NCI-H2196 (cell line): ENCODE measurements around the gene ARMC9.

Source experiments
- DNase-seq: peaks from one replicate; lab custom pipeline; 2025; ENCODE audit not compliant: unreplicated experiment; lab: John Stamatoyannopoulos, UW

The ARMC9 gene

DNA sequence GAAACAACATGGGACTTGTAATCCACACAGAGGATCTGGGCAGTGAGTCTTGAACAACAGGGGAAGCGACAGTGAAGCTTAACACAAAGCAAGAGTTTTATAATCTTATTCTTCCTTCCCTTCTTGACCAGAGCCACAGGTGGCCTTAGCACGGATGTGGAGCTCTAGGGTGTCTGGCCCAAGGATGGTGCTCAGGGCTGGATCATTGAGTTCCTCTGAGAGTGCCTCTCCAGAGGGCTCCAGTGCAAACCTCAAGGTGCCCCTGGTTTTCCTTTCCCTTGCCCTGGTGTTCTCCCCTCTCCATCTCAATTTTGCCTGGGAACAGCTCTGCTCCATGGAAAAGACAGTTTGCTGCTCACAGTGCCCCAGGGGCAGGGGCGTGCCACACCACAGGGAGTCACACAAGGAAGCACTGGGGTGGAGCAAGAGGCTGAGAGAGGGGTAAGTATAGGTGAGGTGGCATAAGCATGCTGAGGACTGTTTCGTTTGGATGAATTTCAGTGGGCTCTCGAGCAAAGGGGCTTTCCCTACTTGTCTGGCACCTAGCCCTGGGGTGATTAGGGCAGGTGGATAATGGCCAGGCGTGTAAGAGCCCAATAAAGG, 108.5 kb downstream of the ARMC9 start:
- peak; percentile 22 for DNase-seq

DNA sequence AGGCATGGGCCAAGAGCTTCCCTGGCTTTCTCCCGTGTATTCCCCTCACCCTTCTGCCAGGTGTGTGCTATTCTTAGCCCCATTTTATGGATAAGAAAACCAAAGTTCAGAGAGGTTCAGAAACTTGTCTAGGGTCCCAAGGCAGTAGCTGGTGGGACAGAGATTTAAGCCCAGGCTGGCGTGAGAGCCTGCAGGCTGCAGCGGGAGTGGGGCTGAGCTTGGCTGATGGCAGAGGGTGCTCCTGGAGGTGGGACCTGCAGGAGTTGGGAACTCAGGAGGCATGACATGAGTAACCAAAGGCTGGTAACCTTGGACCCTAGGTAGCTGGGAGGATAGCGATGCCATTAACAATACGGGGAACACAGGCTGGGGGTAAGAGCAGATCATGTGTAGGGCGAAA, 109.8 kb downstream of the ARMC9 start:
- DNase-seq, result no peak

DNA sequence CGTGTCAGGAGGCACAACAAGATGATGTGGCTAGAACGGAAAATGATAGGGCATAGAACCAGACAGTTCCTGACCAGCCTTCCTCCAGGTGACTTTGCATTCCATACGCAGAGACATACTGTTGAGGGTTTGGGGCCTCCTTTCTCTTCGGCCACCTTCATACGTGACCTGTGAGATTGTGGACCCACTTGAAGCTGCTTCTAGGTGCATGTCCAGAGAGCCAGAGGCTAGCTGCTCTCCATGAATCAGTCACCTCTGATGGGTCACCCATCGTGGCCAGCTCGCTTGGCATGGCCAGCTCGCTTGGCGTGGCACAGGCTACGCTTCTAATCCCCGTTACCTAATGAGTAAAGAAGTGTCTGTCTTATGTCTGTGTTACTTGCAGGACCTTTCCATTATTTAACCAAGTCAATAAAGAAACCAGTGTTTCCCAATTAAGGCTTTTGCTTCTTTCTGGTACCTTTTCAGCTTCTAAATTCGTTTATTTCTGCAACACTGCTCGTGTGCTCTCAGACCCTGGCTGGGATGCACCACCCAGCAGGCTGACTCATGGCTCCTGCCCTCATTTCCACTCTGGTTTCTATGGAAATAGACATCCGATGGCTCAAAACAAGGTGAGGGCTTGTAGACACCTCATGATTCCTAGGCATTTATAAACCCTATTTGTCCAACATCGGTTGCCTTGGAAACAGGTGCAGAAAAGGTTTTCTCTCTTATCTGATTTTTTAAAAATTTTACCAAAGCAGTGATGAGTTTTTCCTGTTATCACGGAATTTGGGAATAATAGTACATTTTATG, 110.4 kb downstream of the ARMC9 start:
- DNase-seq, result peak; percentile 19

DNA sequence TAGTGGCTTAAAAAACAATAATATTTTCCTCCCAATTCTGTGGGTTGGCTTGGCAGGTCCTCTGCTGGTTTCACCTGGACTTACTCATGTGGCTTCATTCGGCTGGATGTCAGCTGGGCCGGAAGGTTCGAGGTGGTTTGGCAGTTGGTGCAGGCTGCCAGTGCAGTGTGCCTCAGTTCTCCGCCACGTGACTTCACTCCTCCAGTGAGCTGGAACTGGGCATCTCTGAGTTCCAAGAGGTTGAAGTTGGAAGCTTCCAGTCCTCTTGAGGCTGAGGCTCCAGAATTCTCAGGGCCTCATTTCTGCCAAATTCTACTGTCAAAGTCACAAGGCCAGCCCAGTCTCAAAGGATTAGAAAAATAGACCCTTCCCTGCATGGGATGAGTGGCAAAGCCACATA, 113.6 kb downstream of the ARMC9 start:
- no peak for DNase-seq

DNA sequence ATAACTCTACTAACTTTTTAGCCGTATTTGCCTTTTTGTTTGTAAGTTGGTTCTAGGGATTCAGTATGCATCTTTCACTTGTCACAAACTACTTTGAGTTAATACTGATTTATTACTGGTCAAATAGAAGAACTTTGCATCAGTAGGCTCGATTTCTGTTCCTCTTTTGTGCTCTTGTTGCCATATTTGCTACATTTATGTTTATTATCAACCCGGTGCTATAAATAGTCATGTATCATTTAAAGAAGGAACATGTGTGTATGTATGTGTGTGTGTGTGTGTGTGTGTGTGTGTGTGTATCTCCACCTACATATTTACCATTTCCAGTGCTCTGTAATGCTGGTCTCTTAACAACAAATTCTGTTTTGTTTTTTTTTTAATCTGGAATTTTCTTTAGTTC, 117.5 kb downstream of the ARMC9 start:
- no peak for DNase-seq

DNA sequence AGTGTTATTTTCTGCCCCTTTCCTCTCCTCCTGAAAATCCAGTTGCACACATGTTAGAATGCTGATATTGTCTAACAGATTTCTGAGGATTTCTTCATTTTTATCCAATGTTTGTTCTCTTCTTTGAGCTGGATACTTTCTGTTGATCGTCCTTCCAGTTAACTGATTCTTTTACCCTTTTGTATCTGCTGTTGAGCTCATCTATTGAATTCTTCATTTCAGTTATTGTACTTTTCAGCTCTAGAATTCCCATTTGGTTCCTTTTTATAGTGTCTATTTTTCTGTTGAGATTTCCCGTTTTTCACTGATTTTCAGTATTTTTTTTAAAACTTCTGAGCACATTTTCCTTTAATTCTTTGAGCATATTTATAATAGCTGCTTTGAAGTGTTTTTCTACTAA, 119.1 kb downstream of the ARMC9 start:
- DNase-seq, result no peak

DNA sequence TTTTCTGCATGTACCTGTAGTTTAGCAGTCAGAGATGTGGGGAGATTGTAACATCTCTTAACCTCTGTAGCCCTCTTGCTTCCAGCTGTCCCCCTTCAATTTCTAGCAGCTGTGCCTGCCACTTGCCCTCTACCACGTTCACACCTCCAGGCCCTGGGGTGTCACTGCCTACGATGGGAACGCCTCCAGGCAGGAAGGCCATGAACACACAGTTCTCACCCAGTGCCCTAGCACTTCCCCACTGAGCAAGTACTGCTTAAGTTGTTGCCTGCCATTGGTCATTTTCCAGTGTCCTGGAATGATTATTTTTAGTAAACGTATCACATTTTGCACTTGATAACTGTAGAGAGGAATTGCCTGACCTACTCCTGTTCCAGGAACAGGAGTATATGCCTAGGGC, 120.0 kb downstream of the ARMC9 start:
- no peak for DNase-seq

DNA sequence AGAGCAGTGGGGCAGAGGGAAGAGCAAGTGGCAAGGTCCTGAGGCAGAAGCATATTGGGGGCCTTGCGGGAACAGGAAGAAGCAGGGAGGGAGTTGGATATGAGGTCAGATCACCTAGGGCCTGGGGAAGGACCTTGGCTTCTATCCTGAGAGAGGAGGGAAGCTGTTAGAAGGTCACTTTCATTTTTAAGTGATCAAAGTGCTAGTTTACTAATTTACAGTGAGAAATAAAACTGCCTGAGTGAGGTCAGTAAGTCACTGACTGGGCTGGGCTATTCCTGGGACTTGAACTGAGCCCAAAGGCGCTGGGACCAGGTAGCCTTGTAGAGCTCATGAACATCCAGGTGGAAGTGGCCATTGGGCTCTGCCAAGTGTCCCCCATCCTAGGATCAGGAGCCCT, 120.5 kb downstream of the ARMC9 start:
- DNase-seq, result no peak

DNA sequence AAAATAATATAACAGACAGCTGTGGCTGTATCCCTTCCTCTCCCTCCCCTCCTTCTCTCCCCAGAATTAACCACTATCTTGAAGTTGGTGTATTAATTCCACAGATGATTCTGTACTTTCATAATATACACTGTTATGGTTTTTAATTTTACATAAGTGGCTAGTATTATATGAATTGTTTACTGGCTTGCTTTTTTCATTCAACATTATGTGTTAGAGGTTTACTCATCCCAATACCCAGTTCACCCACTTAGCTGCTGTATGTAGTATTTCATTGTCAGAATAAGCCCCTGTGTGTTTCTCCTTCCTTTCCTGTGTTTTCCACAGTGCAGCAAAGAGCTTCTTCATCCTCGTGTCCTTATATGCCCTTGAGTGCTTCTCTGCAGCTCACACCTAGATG, 121.4 kb downstream of the ARMC9 start:
- DNase-seq, result no peak

DNA sequence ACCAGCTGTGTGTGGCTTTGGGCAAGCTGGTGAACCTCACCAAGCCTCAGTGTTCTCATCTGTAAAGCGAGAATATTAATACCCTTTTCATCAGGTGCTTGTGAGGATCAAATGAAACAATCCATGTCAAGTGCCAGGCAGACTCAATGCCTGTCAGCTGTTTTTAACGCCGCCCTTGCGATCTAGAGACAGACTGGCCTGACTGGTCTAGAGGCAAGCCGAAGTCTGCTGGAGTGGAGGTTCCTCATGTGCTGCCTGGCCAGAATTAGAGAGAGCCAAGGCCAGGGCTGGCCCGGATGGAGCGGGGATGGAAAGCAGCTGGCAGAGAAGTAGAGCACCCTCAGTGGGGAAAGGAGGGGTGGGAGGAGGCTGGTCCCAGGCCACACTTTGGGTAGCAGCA, 122.6 kb downstream of the ARMC9 start:
- DNase-seq, result no peak

DNA sequence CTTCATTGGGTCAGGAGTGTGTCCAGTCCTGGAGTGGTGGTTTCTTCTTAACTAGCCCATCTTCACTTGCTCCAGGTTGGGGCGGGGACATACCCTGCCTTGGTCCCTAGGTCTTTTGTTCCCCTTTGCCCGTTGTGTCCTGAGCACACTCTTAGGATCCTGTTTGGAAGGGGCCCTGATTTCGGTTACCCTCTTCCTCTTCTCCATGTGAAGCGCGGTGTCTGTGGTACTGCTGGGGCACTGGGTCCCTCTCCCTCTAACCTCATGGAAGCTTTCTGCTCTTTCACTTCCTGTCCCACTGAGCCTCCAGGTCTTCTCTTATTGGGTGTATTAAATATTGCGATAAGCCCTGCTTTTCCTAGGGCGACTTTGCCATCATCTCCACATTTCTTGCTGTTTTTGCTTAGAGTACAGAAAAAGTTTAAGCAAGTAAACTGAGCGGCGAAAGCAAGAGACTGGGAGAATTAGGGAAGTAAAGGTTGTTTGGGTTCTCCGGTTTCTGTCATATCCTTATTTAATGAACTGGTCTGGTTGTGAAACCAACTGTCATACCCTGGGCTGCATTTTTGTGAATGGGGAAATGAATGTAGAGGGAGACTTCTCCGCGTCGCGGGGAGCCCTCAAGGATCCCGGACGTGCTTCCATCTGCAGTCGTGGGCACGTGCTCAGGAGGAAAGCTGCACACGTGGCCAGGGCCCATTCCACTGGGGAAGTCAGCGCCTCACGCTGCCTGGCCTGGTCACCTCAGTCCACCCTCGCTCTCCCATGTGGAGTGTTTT, 123.3 kb downstream of the ARMC9 start:
- DNase-seq, result no peak

DNA sequence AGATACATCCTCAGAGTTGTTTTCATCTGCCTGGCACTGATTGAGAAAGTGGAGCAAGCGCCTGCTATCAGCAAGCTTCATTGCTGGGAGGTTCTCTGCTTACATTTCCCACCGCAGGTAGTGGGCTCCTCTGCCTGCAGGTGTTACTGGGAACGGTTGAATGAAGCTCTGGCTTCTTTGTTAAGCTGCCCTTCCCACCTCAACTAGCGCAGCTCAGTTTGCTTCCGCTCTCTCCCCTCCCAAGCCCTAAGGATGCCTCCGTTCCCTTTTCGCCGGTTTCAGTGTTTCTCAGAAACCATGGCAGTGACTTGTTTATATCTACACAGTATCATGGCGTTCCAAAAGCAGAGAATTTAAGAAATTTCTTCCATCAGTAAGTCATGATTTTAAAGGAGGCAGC, 124.9 kb downstream of the ARMC9 start:
- no peak for DNase-seq

DNA sequence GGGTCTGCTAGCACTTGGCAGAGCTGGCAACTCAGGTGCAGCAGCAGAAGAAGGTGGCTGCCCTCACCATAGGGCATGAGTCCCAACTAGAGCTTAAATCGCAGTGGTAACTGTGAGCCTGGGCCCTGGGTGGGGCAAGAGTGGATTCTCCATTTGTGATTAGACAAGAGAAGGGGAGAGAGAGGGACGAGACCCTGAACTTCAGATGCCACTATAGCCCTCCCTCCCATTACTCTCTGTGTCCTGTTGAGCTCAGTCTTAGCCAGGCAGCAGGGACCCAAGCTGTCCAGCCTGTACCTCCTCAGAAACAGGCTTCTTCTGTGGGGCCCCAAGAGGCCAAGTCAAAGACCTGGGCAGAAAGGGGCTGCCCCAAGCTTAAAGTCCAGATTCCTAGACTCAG, 127.4 kb downstream of the ARMC9 start:
- no peak for DNase-seq

DNA sequence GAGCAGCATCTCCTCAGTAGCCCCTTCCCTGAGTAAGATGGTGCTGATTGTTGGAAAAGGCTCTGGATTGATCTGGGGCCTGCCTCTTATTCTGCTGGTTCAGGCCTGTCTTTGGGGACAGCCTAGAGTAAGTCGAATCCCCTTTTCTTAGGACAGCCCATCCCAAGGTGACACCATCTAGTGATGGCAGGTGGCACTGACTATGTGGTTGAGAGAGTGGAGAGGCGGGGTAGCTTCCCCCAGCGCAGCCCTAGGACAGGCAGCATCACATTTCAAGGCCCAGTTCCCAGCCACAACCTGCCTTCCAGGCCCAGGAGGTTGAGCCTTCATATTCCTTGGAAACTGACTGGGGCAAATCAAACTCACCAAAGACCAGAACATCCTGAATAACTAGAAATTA, 128.0 kb downstream of the ARMC9 start:
- DNase-seq, result no peak

DNA sequence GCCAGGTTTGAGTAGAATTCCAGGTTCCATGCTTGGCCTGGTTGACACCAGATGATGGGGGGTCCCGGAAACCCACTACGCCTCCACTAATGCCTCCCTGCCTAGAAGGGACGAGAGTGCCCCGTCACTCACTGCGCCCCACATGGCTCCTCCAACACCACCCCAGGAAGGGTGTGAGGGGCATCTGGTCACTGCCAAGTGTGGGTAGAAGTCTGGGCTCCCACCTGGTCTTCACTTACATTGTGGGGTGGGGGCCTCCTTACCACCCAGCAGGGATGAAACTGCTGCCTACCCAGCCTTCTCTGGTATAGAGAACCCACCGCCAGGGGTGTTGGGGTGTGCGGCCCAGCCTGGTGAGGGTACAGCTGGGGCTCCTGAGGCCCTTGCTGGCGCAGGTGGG, 131.9 kb downstream of the ARMC9 start:
- DNase-seq, result no peak

DNA sequence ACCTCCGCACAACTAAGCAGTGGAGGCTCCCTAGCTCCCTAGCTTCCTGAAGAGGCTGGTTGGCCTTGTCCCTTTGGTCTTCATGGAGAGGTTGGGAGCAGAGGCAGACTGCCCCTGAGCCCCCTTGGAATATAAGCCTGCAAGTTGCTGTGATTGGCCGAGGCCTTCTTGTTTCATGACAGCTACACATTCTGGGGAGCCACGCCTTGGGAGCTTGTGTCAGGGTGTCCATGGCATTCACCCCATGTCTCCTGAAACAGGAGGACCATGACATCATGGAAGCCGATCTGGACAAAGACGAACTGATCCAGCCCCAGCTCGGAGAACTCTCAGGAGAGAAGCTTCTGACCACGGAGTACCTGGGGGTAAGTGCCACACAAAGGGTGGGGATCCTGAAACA, 133.1 kb downstream of the ARMC9 start:
- DNase-seq, result no peak

DNA sequence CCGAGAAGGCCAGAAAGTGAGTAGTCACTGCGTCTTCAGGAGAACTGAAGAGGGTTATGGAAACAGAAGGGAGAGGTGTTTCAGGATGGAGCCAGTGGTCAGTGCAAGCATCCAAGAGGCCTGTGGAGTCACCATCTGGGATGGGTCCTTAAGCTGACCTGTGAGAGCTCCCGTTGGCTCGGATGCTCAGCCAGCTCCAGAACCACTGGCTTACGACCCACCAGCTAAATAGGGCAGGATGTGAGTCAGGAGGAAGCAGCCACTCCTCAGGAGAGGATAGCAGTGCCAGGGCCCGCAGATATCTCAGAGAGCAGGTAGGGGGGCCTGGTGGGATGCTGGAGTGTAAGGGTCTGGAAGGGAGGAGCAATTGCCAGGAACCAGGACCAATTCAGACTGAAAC, 134.0 kb downstream of the ARMC9 start:
- DNase-seq, result no peak

DNA sequence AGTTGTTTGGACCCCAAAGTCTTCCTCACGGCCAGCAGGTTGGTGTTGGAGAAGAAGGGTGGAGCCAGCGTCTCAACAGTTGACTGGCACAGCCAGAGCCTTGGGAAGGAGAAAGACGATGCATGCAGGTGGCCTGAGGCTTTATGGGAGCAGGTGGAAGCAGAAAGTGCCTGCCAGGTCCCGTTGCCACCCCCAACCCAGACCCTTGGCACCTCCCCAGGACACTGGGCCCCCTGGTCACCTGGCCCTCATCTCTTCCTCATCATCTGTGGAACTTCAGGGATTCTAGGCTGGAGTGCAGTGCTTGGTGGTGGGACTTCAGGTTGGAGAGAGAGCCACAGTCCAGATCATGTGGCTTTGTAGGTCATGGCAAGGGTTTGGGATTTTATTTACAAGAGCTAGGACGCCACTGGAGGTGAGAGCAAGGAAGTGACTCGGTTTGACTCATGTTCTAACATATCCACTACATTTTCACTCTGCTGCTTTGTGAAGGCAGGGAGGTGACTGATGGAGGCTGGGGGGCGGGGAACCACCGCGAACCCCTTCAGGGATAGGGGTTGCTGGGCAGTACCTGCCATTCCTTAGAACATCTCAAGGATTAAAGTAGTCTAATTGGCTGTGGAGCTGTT, 134.6 kb downstream of the ARMC9 start:
- DNase-seq, result no peak

DNA sequence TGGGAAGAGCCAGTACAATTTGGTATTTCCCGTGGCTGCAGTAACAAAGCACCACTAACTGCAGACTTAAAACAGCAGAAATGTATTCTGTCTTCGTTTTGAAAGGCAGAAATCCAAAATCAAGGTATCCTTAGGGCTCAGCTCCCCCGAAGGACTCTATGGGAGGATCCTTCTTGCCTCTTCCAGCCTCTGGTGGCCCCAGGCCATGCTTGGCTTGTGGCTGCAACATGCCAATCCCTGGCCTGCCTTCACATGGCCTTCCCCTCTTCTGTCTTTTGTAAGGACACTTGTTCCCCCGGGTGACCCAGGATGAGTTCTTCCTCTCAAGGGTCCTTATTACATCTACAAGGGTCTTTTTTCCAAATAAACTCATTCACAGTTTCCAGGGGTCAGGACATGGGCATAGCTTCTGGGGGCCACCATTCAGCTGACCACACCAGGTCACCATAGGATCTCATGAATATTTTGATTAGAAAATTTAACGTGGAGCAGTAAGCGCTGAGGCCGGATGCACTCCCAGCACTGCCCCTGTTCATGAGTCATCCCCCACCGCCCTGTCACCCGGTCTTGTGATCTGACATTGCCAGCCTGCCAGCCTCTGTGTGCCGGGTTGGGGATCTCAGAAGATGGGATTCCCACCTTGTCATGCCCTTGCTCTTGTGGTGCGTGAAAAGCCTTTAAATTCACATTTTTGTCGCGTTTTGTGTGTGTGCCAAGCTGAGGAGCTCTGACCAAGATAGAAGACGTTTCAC, 135.9 kb downstream of the ARMC9 start:
- DNase-seq, result no peak

DNA sequence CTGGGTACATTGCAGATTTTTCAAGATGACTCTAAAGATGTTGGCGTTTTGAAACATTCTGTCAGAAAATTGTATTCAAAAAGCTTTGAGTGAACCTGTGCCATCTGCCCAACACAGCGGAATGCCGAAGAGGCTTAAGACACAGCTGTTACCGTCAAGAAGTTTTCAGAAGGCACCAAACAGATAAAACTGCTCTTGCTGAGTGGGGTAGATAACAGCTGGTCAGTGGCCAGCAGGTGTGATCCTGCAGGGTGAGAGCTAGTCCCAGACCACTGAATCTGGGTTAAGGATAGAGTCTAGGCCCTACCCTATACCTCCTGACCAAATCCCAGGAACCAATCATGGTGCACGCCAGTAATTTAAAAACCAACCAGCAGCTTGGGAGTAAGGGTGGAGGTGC, 136.6 kb downstream of the ARMC9 start:
- no peak for DNase-seq

DNA sequence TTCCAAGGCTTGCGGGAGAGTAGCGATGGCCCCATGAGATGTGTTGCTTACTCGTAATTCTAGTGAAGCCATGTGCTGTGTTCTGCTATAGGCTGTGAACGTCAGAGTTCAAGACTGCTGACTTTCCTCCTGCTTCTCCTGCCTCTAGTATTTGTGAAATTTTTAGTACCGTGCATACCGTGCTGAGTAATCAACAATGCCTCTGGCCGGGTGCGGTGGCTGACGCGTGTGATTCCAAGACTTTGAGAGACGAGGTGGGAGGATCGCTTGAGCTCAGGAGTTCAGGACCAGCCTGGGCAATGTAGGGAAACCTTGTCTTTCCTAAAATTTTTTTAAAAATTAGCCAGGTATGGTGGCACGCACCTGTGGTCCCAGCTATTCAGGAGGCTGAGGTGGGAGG, 137.2 kb downstream of the ARMC9 start:
- no peak for DNase-seq
